Raji (cell line): ENCODE results near the gene TMEM190.

Source experiments
- POLR2A ChIP-seq: IDR thresholded peaks from 2 replicates; pipeline ENCODE4 v1.6.1; 2011; ENCODE audit warnings: low read depth, low read length, control low read depth; ENCODE audit not compliant: insufficient read depth

Gene TMEM190

GRCh38 chr19:55362990-55363716 is 13.5 kb upstream of the TMEM190 start, which contains the start of gene GARIN5B:
Gene GARIN5B (minus strand): TSS chr19:55363260. CDS start chr19:55363066, 194 bp downstream.
- TF ChIP-seq POLR2A, result no peak

- TF ChIP-seq POLR2A, result no peak
These were observed 11.4 kb upstream of the TMEM190 start for GRCh38 chr19:55365245-55365644.

GRCh38 chr19:55365964-55366363 is 10.7 kb upstream of the TMEM190 start:
- TF ChIP-seq POLR2A, result no peak

- no peak for TF ChIP-seq POLR2A
These were observed 9.8 kb upstream of the TMEM190 start for GRCh38 chr19:55366790-55367189.

- TF ChIP-seq POLR2A, result no peak
These were observed 8.5 kb upstream of the TMEM190 start for GRCh38 chr19:55368106-55368505.

GRCh38 chr19:55368701-55369563 is 7.7 kb upstream of the TMEM190 start:
- TF ChIP-seq POLR2A, result no peak

- TF ChIP-seq POLR2A, result no peak
These were observed 6.8 kb upstream of the TMEM190 start for GRCh38 chr19:55369653-55370304.

- no peak for TF ChIP-seq POLR2A
These were observed 6.2 kb upstream of the TMEM190 start, which contains the start of gene IL11 for GRCh38 chr19:55370305-55370988. Gene IL11 (minus strand): TSS chr19:55370463. CDS start chr19:55370310, 153 bp downstream.

GRCh38 chr19:55372316-55373081 is 4.1 kb upstream of the TMEM190 start:
- TF ChIP-seq POLR2A, result 0 out of 2 replicates have a peak, but pooled peaks have one; percentile 15

- no peak for TF ChIP-seq POLR2A
These were observed 3.2 kb upstream of the TMEM190 start for GRCh38 chr19:55373306-55373992.

GRCh38 chr19:55373993-55374757 is 2.5 kb upstream of the TMEM190 start:
- no peak for TF ChIP-seq POLR2A

GRCh38 chr19:55377356-55378131 is 918 bp downstream of the TMEM190 start:
- TF ChIP-seq POLR2A, result no peak
